Measurements from ENCODE around the gene C2CD2L.

GRCh38 chr11:119084663-119085436 lies 22.3 kb upstream of the C2CD2L start, which contains the start of gene HMBS:
- TF ChIP-seq CSDC2 (CRISPR knock-in tag; IDR thresholded peaks at IDR 0.05) (no peak), ZFP3 (CRISPR knock-in tag; IDR thresholded peaks at IDR 0.05) (no peak), TCF4 (CRISPR knock-in tag; IDR thresholded peaks at IDR 0.05; ENCODE audit: borderline replicate concordance) (no peak), OSR1 (CRISPR knock-in tag; IDR thresholded peaks at IDR 0.05) (no peak), ARNTL (CRISPR knock-in tag; IDR thresholded peaks at IDR 0.05; ENCODE audit: borderline replicate concordance, low read depth) (no peak), RARB (CRISPR knock-in tag; IDR thresholded peaks at IDR 0.05) (no peak), TSHZ2 (CRISPR knock-in tag; IDR thresholded peaks at IDR 0.05) (no peak), ZFP30 (CRISPR knock-in tag; IDR thresholded peaks at IDR 0.05) (no peak), PATZ1 (CRISPR knock-in tag; IDR thresholded peaks at IDR 0.05; ENCODE audit: borderline replicate concordance) (no peak), SNAI2 (CRISPR knock-in tag; IDR thresholded peaks at IDR 0.05) (no peak), POU6F1 (CRISPR knock-in tag; IDR thresholded peaks at IDR 0.05; ENCODE audit: borderline replicate concordance, low read depth) (no peak)
